Small intestine (tissue), 7 donors: ENCODE measurements around the gene NTRK3. TPM values are rescaled to one million over a fixed set of nuclear protein-coding genes. Genes with fewer than 3 reads are reported as not detected.

ENCODE experiments used
- DNase-seq, 2 donors: peaks; one replicate each; pipeline versions ENCODE4 v3.0.0 to v3.0.0-alpha.2; 2013
- FAIRE-seq: peaks from 2 replicates; lab custom pipeline; 2012; peaks lifted over from hg19 to GRCh38; lab: Jason Lieb, UNC
- H3K27ac ChIP-seq, 3 donors: one replicate each; pipeline ENCODE4 v1.5.1; 2013; ENCODE audit warnings: low read length in 2 of 3, mild to moderate bottlenecking in 2 of 3, control low read depth in 1 of 3, inconsistent platforms in 1 of 3, low read depth in 1 of 3, moderate library complexity in 1 of 3
- H3K27me3 ChIP-seq, 3 donors: one replicate each; pipeline ENCODE4 v1.6.1; 2013; ENCODE audit warnings: low read length in 3 of 3, inconsistent platforms in 1 of 3; ENCODE audit not compliant: control insufficient read depth in 3 of 3, insufficient read depth in 3 of 3
- H3K36me3 ChIP-seq, 3 donors: one replicate each; pipeline ENCODE4 v1.6.1; 2013; ENCODE audit warnings: low read length in 3 of 3, inconsistent platforms in 1 of 3, low read depth in 1 of 3, mild to moderate bottlenecking in 1 of 3, moderate library complexity in 1 of 3; ENCODE audit not compliant: control insufficient read depth in 3 of 3, insufficient read depth in 2 of 3
- H3K4me1 ChIP-seq, 3 donors: one replicate each; pipeline ENCODE4 v1.6.1; 2013; ENCODE audit warnings: low read length in 2 of 3, inconsistent platforms in 1 of 3, low read depth in 1 of 3, mild to moderate bottlenecking in 1 of 3, moderate library complexity in 1 of 3; ENCODE audit not compliant: control insufficient read depth in 3 of 3, insufficient read depth in 2 of 3
- H3K4me3 ChIP-seq, 3 donors: one replicate each; pipeline ENCODE4 v1.5.1; 2013; ENCODE audit warnings: low read length in 3 of 3, control low read depth in 1 of 3, inconsistent platforms in 1 of 3, low read depth in 1 of 3, mild to moderate bottlenecking in 1 of 3, moderate library complexity in 1 of 3
- H3K9me3 ChIP-seq, 2 donors: one replicate each; pipeline ENCODE4 v1.6.1; 2013; ENCODE audit warnings: low read depth in 1 of 2, low read length in 1 of 2; ENCODE audit not compliant: control insufficient read depth in 2 of 2, insufficient read depth in 1 of 2
- WGBS, 3 donors: extraction: QIAGEN DNeasy Blood & Tissue Kit; methylation state at CpG; one replicate each; pipeline ENCODE4 v1.1.7; 2013; 5-methylcytosine and 5-hydroxymethylcytosine counted together
- polyA plus RNA-seq, 4 donors: library from polyadenylated mRNA; stranded (reverse) in 3 of 4; unstranded in 1 of 4; fragments of 200-250 nt in 3 of 4; fragments of 120-200 nt in 1 of 4; gene quantifications; one replicate each; pipeline versions ENCODE4 v1.2.1 to v1.2.3, GENCODE V29; 2013
- donor health status: healthy with polysubstance abuse.
- donor health status: control.
- donor health status: control.
- donor health status: Bipolar disorder and iron deficiency.
- donor health status: healthy.

The NTRK3 gene
- polyA plus RNA-seq, 4 donors: under 0.01 to 3.6 (median 0.52) TPM; not detected in 1

DNA sequence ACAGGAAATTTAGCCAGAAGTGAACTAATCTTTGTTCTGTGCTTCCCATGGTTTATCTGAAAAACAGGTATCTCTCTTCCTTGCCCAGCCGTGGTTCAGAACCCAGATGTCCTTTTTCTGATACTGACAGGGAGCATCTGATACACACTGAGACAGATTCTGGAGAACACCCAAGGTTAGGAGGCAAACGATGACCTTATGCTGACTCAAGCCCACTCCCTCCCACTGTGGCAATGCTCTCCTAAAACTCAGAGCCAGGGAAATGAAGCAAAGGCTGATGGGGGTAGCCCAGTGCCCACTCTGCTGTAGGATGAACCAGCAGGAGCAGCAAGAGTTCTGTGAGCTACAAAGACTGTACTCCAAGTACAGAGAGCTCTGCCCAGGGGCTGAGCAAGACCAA lies 225.1 kb downstream of the NTRK3 start:
- Histone ChIP-seq H3K36me3 (no peaks in the 10 kb centered on the region), H3K27ac (no peak overlapping the region), H3K4me1 (no peaks in the 10 kb centered on the region), H3K27me3 (no peaks in the 10 kb centered on the region), H3K4me3 (no peak overlapping the region), H3K9me3 (no peaks in the 10 kb centered on the region)
- WGBS, 3 donors: 55 to 71% (median 59%) methylated on average over 2 of the region's 2 CpGs
- DNase-seq: no peak
- no peak for FAIRE-seq

DNA sequence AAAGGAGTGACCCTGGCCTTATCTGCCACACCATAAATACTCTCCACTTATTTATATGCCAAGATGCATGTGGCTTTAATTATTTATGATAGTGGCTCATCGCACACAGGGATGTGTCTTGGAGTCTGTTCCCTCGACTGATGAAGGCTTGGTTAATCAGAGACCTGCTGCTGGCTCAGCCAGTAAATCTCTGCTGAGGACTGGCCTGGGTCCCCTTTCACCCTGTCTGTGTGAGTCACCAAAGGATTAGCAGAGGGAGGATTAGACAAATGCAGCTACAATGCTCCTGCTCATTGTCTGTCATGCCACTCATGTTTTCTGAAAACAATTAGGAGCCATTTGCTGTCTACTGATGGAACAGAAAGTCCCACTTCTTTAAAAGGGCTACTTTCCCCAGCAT lies 226.8 kb downstream of the NTRK3 start:
- Histone ChIP-seq H3K9me3 (no peaks in the 10 kb centered on the region), H3K4me3 (no peak overlapping the region), H3K27ac (no peak overlapping the region), H3K36me3 (no peaks in the 10 kb centered on the region), H3K4me1 (no peaks in the 10 kb centered on the region), H3K27me3 (no peaks in the 10 kb centered on the region)
- no peak for FAIRE-seq
- WGBS, 3 donors: 64 to 66% (median 65%) methylated on average over 2 of the region's 2 CpGs
- DNase-seq: no peak

DNA sequence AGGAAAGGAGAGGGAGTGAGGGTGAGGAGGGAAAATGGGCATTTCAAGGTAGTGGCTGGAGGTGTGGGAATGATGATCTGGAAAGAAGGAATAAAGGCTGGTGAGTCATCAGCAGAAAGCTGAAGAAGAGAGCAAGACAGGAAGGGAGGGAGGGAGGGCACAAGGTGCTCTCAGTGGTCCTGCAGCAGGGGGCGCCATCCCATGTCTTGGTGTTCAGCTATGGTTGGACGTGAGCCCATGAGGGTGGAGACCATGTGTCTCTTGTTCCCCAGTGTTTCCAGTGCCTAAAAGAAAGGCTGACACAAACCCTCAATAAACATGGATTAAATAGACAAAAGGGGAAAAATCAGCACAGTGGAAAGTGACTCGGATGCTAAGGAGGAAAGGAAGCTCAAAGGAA lies 228.5 kb downstream of the NTRK3 start:
- no peak overlapping the region for H3K4me3 ChIP-seq
- WGBS, 3 donors: 62 to 76% (median 65%) methylated on average over 3 of the region's 3 CpGs
- FAIRE-seq: no peak

DNA sequence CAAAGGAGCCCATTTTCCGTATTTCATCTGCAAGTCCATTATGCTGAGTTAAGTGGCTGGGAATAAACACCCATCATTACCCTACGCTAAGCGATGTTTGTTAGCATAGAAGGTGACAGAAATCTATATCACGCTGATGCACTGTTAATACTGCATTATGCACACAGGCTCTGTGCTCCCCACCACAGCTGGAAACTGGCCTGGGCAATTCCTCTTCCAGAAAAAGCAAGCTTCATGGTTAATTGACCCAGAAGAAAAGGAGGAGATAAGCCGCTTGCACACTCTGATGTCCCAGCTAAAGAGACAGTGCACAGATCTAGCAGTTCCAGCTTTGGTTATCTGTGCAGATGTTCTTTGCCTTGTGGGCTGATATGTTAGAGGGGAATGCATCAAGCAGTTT lies 232.6 kb downstream of the NTRK3 start:
- Histone ChIP-seq H3K27me3 (no peaks in the 10 kb centered on the region), H3K27ac (no peak overlapping the region), H3K4me3 (no peak overlapping the region), H3K36me3 (no peaks in the 10 kb centered on the region), H3K9me3 (no peaks in the 10 kb centered on the region), H3K4me1 (no peaks in the 10 kb centered on the region)
- DNase-seq: no peak
- WGBS, 3 donors: 84 to 91% (median 87%) methylated on average over 5 of the region's 5 CpGs
- FAIRE-seq: no peak

More for the DNA sequence above, 228.5 kb downstream of the NTRK3 start:
- H3K27ac ChIP-seq: no peak overlapping the region
- H3K9me3 ChIP-seq: no peaks in the 10 kb centered on the region
- no peaks in the 10 kb centered on the region for H3K27me3 ChIP-seq
- no peaks in the 10 kb centered on the region for H3K4me1 ChIP-seq
- no peak for DNase-seq
- no peaks in the 10 kb centered on the region for H3K36me3 ChIP-seq

DNA sequence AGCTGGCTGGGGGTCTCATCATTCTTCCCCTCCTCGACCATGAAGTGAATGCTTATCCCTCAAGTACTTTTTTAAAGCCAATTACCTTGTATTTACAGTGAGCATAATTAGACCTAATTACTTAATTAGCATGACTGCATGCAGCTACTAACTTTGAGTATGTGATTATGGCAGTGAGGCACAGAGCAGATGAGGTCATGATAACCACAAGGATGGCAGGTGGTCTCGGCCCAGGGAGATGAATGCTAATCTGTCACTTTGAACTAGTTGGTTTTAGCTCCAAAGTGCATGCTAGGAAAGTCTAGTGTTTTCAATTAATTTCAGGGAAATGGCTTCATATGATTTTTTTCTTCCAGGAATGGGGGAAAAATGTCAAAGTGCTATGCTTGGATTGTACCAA lies 233.8 kb downstream of the NTRK3 start:
- H3K27ac ChIP-seq: no peak overlapping the region
- DNase-seq (no peak), FAIRE-seq (no peak)
- no peak overlapping the region for H3K4me3 ChIP-seq
- H3K9me3 ChIP-seq: no peaks in the 10 kb centered on the region
- no peaks in the 10 kb centered on the region for H3K36me3 ChIP-seq
- H3K27me3 ChIP-seq: no peaks in the 10 kb centered on the region
- WGBS, 3 donors: 34 to 56% (median 46%) methylated on average over 2 of the region's 2 CpGs
- no peaks in the 10 kb centered on the region for H3K4me1 ChIP-seq

DNA sequence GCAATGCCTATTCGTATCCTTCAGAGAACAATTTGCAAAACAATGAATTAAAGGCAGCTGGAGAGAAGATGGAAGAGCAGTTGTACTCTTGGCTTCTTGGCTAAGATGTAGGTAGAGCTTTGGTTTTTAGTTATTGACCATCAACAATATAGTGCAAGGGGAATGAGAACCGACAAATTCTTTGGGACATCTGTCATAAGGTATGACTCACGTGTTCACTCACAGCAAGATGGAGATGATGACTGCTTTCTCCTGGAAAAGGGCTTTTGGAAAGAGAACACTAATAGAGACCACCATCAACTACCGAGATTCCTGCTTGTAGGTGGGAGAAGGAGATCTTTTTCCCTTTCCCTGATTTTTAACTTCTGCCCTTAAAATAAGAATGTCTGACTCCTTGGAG lies 234.9 kb downstream of the NTRK3 start:
- H3K36me3 ChIP-seq: no peaks in the 10 kb centered on the region
- H3K27ac ChIP-seq: no peak overlapping the region
- FAIRE-seq (no peak), DNase-seq (no peak)
- no peaks in the 10 kb centered on the region for H3K9me3 ChIP-seq
- no peaks in the 10 kb centered on the region for H3K27me3 ChIP-seq
- H3K4me3 ChIP-seq: no peak overlapping the region
- WGBS, 3 donors: 77 to 87% (median 84%) methylated on average over 4 of the region's 4 CpGs
- no peaks in the 10 kb centered on the region for H3K4me1 ChIP-seq

DNA sequence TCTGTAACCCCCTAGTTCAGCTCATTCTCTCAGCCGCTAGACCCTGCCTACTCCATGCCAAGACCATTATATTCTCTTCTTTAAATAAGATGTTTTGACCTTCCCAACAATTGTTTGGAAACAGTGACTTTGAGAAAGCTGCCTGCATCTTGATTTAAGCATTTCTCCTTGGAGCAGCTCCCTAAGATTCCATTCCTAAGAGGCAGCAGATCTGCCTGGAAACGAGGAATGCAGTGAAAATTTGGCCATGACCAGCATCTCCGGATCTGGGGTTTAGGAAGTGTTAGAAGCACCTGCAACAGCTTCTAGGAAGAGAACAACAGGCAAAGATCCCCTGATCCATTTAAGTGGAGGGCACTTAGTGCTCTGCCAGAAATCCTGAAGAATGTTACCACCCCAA lies 235.7 kb downstream of the NTRK3 start:
- Histone ChIP-seq H3K9me3 (no peaks in the 10 kb centered on the region), H3K27ac (no peak overlapping the region), H3K4me1 (no peaks in the 10 kb centered on the region), H3K4me3 (no peak overlapping the region), H3K36me3 (no peaks in the 10 kb centered on the region), H3K27me3 (no peaks in the 10 kb centered on the region)
- FAIRE-seq (no peak), DNase-seq (no peak)
- WGBS, 3 donors: 60 to 64% (median 62%) methylated on average over 3 of the region's 3 CpGs

DNA sequence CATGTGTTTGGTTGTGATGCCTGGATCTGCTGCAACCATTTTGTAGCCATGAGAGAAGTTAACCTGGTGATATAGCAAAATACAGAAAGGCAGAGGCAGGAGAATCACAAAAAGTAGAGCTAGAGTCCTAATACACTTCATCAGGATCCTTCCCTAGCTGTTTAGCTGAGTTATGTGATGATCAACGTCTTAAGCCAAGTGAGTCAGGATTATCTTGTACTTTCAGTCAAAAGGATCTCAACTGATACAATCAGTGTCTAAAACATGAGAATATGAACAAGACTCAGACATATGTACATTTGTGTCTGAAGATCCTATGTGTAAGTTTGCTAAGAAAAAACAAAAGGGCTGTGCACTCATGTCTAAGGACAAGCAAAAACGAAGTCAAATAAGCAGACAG lies 236.9 kb downstream of the NTRK3 start:
- no peak overlapping the region for H3K27ac ChIP-seq
- H3K36me3 ChIP-seq: no peaks in the 10 kb centered on the region
- H3K27me3 ChIP-seq: no peaks in the 10 kb centered on the region
- no peak overlapping the region for H3K4me3 ChIP-seq
- DNase-seq: no peak
- H3K9me3 ChIP-seq: no peaks in the 10 kb centered on the region
- FAIRE-seq: no peak
- 47 to 69% (median 60%) methylated on average over 2 of the region's 2 CpGs for WGBS, 3 donors
- H3K4me1 ChIP-seq: no peaks in the 10 kb centered on the region

DNA sequence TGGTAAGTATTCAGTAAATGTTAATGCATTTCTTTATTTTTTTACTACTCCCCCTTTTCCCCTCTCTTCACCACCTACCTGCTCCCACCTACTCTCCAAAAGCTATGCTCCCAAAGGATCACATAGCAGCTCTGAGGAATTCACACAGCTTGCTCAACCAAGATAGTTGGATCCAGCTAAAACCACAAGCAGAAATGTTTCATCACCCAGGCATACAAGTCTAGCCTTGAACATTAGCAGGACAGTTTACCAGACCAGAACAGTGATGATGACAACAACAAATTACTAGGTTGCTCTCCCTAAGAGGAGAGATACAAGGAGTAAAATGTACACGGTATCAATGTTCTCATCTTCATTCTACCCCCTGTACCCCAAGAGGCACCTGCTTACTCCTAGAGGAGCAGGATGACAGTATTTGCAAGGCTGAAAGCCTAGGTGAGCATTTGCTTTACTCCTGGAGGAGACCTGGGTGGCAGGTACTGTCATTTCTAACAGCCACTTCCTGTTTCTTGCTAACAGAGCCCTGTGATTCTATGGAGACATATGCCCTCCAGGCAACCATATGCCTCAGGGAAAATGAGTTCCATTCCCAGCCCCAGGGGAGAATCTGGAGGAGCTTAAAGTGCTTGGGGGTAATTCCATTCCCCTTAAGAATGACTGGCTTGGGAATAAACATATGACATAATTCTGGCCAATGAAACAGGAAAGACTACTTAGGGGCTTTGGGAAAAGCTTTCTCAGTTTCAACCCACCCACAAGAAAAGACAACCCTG lies 237.5 kb downstream of the NTRK3 start:
- H3K36me3 ChIP-seq: no peaks in the 10 kb centered on the region
- H3K4me1 ChIP-seq: no peaks in the 10 kb centered on the region
- 67 to 92% (median 81%) methylated on average over 1 of the region's 1 CpG for WGBS, 3 donors
- no peak for FAIRE-seq
- H3K9me3 ChIP-seq: no peaks in the 10 kb centered on the region
- no peak for DNase-seq
- H3K4me3 ChIP-seq: no peak overlapping the region
- no peaks in the 10 kb centered on the region for H3K27me3 ChIP-seq
- no peak overlapping the region for H3K27ac ChIP-seq
